A549 treated with RU486 at 1 μM for 4 hours (cell line): ENCODE measurements around the gene TSSK1B. TPM values are rescaled to one million over a fixed set of nuclear protein-coding genes. Genes with fewer than 3 reads are reported as not detected.

Experiments
- total RNA-seq: library from RNA; stranded (reverse); fragments of 200-300 nt; extraction: Qiagen RNA extraction; gene quantifications from 5 replicates; pipeline ENCODE4 v1.2.3, GENCODE V29; 2022; ENCODE audit warnings: low read depth

Gene TSSK1B, protein sequence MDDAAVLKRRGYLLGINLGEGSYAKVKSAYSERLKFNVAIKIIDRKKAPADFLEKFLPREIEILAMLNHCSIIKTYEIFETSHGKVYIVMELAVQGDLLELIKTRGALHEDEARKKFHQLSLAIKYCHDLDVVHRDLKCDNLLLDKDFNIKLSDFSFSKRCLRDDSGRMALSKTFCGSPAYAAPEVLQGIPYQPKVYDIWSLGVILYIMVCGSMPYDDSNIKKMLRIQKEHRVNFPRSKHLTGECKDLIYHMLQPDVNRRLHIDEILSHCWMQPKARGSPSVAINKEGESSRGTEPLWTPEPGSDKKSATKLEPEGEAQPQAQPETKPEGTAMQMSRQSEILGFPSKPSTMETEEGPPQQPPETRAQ
- not detected in 5 replicates for total RNA-seq

DNA sequence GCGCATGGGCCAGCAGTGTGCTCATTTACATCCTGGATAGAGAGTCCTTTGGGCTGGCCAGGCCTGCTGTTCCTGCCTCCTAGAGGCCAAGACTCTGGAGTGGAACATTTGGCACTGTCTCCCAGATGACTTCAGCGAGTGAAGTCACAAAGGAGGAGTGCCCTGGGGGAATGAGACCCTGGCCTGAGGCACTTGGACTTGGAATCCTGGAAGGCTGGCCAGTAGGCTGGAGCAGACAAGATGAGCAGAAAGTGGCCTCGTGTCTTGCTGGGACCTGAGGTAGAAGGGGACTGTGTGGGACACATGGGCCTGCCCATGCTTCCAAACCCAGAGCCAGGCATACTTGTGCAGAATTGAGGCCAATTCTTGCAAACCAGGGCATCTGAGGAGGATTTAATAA, at the start of gene TSSK1B:
TSS of gene TSSK1B (minus strand) at position 101 of the 400 bp plus-strand sequence. CDS start 150 bp downstream, outside the sequence.

Other genes starting within 250 kb of the TSSK1B start
- 0.16 to 0.39 TPM (median 0.26 TPM) in 5 replicates for gene MCC, start 53.5 kb upstream of the TSSK1B start, total RNA-seq
- 5.5 to 8.4 TPM (median 8.1 TPM) in 5 replicates for gene YTHDC2, start 78.7 kb upstream of the TSSK1B start, total RNA-seq